Calu3 (cell line): ENCODE results near the gene PEX11A. TPM values are rescaled to one million over a fixed set of nuclear protein-coding genes. Genes with fewer than 3 reads are reported as not detected.

Source experiments
- BruUV-seq: library from RNA; stranded (reverse); fragments of 400-500 nt; replicated peaks from 2 replicates; lab custom pipeline; 2021; lab: Mats Ljungman, UMichigan
- CTCF ChIA-PET: fragments of 300-600 bp; sonication (Branson Sonifier 250); formaldehyde crosslinking; loops from one replicate; lab custom pipeline; 2022; ENCODE audit warnings: antibody characterized with exemption; lab: Charles Lee
- DNase-seq: peaks from one replicate; pipeline ENCODE4 v3.0.0; 2022
- H3K27ac Mint-ChIP-seq: one replicate; pipeline ENCODE4 v1.8.0; 2022; ENCODE audit warnings: mixed read lengths; ENCODE audit not compliant: unreplicated experiment
- H3K27me3 Mint-ChIP-seq: one replicate; pipeline ENCODE4 v1.8.0; 2022; ENCODE audit warnings: mixed read lengths; ENCODE audit not compliant: unreplicated experiment
- H3K36me3 Mint-ChIP-seq: one replicate; pipeline ENCODE4 v1.8.0; 2022; ENCODE audit warnings: mild to moderate bottlenecking, moderate library complexity, mixed read lengths; ENCODE audit not compliant: insufficient read depth, unreplicated experiment
- H3K4me1 Mint-ChIP-seq: one replicate; pipeline ENCODE4 v1.8.0; 2022; ENCODE audit warnings: mild to moderate bottlenecking, low read depth, mixed read lengths; ENCODE audit not compliant: unreplicated experiment
- H3K4me3 Mint-ChIP-seq: one replicate; pipeline ENCODE4 v1.8.0; 2022; ENCODE audit warnings: mild to moderate bottlenecking, low read depth, moderate library complexity, mixed read lengths; ENCODE audit not compliant: unreplicated experiment
- H3K9me3 Mint-ChIP-seq: one replicate; pipeline ENCODE4 v1.8.0; 2022; ENCODE audit warnings: low read depth, mixed read lengths; ENCODE audit not compliant: unreplicated experiment
- CTCF ChIP-seq: fragments of 200-600 bp; IDR thresholded peaks from one replicate; pipeline ENCODE4 v1.8.0; 2022; ENCODE audit warnings: antibody characterized with exemption; ENCODE audit not compliant: unreplicated experiment
- intact Hi-C: fragments of 100-400 bp; cut with micrococcal nuclease; formaldehyde crosslinking; loops from one replicate; pipeline ENCODE4 v1.10.0; 2022; ENCODE audit not compliant: unreplicated experiment
- total RNA-seq: library from RNA; stranded (reverse); gene quantifications from 2 replicates; pipeline ENCODE4 v1.2.3, GENCODE V29; 2022

The PEX11A gene
- total RNA-seq, 1 experiment from 2014 or later = 8.0 TPM

GRCh38 chr15:89642106-89642505 is 48.4 kb downstream of the PEX11A start:
- Mint-ChIP-seq H3K4me1 (no peaks in the 10 kb centered on the region), H3K27ac (no peak overlapping the region), H3K4me3 (no peak overlapping the region), H3K36me3 (no peaks in the 10 kb centered on the region), H3K27me3 (no peaks in the 10 kb centered on the region), H3K9me3 (no peaks in the 10 kb centered on the region)
- CTCF ChIA-PET = no interaction called here
- no TSS peak for BruUV-seq
- no peak for TF ChIP-seq CTCF
- intact Hi-C loops = loop anchor here (10.0 kb wide), 1 partner anchor 103 kb away; no protein-coding TSS in a partner anchor
- DNase-seq = no peak

GRCh38 chr15:89641053-89641452 is 49.5 kb downstream of the PEX11A start:
- Mint-ChIP-seq H3K4me1 (no peaks in the 10 kb centered on the region), H3K27me3 (no peaks in the 10 kb centered on the region), H3K36me3 (no peaks in the 10 kb centered on the region), H3K4me3 (no peak overlapping the region), H3K27ac (no peak overlapping the region), H3K9me3 (no peaks in the 10 kb centered on the region)
- no peak for TF ChIP-seq CTCF
- CTCF ChIA-PET = no interaction called here
- BruUV-seq = no TSS peak
- DNase-seq = no peak
- intact Hi-C loops = loop anchor here (10.0 kb wide), 1 partner anchor 104 kb away; no protein-coding TSS in a partner anchor

GRCh38 chr15:89640245-89640644 is 50.3 kb downstream of the PEX11A start:
- Mint-ChIP-seq H3K4me1 (no peaks in the 10 kb centered on the region), H3K36me3 (no peaks in the 10 kb centered on the region), H3K27ac (no peak overlapping the region), H3K27me3 (no peaks in the 10 kb centered on the region), H3K9me3 (peaks cover 2% of the 10 kb centered on the region), H3K4me3 (no peak overlapping the region)
- TF ChIP-seq CTCF = no peak
- intact Hi-C loops = loop anchor here (10.0 kb wide), 1 partner anchor 105 kb away; no protein-coding TSS in a partner anchor
- DNase-seq = no peak
- no TSS peak for BruUV-seq
- CTCF ChIA-PET = no interaction called here

- H3K9me3 Mint-ChIP-seq = peaks cover 6% of the 10 kb centered on the region
- H3K27ac Mint-ChIP-seq = no peak overlapping the region
- CTCF ChIA-PET = no interaction called here
- H3K4me3 Mint-ChIP-seq = no peak overlapping the region
- H3K4me1 Mint-ChIP-seq = no peaks in the 10 kb centered on the region
- intact Hi-C loops = no loop called here
- peaks cover 37% of the 10 kb centered on the region for H3K36me3 Mint-ChIP-seq
- TF ChIP-seq CTCF = no peak
- H3K27me3 Mint-ChIP-seq = no peaks in the 10 kb centered on the region
- DNase-seq = no peak
- BruUV-seq = no TSS peak
These were observed 57.0 kb downstream of the PEX11A start for GRCh38 chr15:89633585-89633984.
